Measurements from ENCODE around the gene CCNY. TPM values are rescaled to one million over a fixed set of nuclear protein-coding genes. Genes with fewer than 3 reads are reported as not detected.

Gene CCNY
- total RNA-seq, 4 donors from 2014 or later = 23.9 to 68.1 (median 39.5) TPM

DNA sequence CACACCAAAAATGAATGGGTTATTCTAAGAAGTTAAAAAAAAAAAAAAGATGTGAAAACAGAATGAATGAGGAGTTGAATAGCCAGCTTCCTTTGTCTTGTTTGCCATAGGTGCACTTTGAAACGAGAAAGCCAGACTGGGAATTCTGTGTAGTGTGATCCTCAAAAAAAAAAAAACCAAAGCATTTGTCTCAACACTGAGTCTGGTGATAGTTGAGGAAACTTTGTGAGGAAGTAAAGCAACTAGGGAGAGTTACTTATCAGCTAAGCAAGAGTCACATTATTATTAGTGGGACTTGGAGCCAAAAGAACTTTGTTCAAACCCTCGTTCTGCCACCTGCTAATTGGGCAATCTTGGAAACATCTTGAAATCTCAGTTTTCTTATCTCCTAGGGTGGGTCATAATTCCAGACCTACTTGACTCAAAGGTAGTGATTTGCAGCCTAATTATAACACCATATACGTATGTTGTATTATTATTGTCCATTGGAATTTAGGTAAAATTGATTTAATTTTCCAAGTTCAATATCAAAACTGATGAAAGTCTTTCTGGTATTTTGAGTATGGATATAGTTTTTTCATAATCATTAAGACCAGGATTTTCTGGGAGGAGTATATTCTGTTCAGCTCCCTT is 169.0 kb downstream of the CCNY start:
- ATAC-seq (no peak), DNase-seq (no peak)
- no peak overlapping the region for H3K27ac ChIP-seq
- H3K4me1 ChIP-seq = peaks cover 3 to 6% of the 10 kb centered on the region in 2 donors
- H3K4me3 ChIP-seq = no peak overlapping the region
- no peaks in the 10 kb centered on the region for H3K36me3 ChIP-seq
- intact Hi-C loops (cut with DNase I; ENCODE audit: low total_unique reads) (no loop called here), in situ Hi-C loops (cut with MboI; ENCODE audit: low sequenced_read_pairs in 4 of 4) (no loop called here)
- no peaks in the 10 kb centered on the region for H3K27me3 ChIP-seq
- TF ChIP-seq POLR2A (IDR thresholded peaks at IDR 0.05) = no peak
- TF ChIP-seq, protein P1, sequence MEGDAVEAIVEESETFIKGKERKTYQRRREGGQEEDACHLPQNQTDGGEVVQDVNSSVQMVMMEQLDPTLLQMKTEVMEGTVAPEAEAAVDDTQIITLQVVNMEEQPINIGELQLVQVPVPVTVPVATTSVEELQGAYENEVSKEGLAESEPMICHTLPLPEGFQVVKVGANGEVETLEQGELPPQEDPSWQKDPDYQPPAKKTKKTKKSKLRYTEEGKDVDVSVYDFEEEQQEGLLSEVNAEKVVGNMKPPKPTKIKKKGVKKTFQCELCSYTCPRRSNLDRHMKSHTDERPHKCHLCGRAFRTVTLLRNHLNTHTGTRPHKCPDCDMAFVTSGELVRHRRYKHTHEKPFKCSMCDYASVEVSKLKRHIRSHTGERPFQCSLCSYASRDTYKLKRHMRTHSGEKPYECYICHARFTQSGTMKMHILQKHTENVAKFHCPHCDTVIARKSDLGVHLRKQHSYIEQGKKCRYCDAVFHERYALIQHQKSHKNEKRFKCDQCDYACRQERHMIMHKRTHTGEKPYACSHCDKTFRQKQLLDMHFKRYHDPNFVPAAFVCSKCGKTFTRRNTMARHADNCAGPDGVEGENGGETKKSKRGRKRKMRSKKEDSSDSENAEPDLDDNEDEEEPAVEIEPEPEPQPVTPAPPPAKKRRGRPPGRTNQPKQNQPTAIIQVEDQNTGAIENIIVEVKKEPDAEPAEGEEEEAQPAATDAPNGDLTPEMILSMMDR (IDR thresholded peaks at IDR 0.05 in 4 of 5, conservative IDR thresholded peaks at IDR 0.05 in 1 of 5) = no peak
- no peaks in the 10 kb centered on the region for H3K9me3 ChIP-seq

DNA sequence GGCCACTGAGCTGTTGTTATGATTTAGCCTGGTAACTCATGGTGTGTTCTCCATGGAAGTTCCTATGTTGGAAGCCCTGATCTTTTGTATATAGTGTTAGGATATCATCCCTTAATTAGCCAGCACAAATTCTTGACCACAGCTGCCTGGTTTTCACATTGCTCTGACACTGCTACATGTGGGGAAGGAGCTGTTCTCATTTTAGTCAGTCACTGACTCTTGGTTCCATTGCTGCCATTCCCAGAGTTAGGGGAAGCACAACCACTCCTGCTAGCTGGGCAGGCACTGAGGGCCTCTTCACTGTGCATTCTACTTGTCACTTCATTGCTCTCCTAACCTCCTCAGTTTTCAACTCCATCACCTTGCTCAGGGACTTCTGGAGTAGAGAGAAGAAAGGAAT is 170.4 kb downstream of the CCNY start:
- no peak for TF ChIP-seq POLR2A (IDR thresholded peaks at IDR 0.05)
- TF ChIP-seq, protein P1 (IDR thresholded peaks at IDR 0.05 in 4 of 5, conservative IDR thresholded peaks at IDR 0.05 in 1 of 5) = no peak
- ATAC-seq (no peak), DNase-seq (no peak)
- no peak overlapping the region for H3K27ac ChIP-seq
- in situ Hi-C loops (cut with MboI; ENCODE audit: low sequenced_read_pairs in 4 of 4) (no loop called here), intact Hi-C loops (cut with DNase I; ENCODE audit: low total_unique reads) (no loop called here)
- H3K9me3 ChIP-seq = no peaks in the 10 kb centered on the region
- H3K4me3 ChIP-seq = no peak overlapping the region
- no peaks in the 10 kb centered on the region for H3K27me3 ChIP-seq
- no peaks in the 10 kb centered on the region for H3K36me3 ChIP-seq
- H3K4me1 ChIP-seq = peaks cover 3 to 6% of the 10 kb centered on the region in 2 donors

DNA sequence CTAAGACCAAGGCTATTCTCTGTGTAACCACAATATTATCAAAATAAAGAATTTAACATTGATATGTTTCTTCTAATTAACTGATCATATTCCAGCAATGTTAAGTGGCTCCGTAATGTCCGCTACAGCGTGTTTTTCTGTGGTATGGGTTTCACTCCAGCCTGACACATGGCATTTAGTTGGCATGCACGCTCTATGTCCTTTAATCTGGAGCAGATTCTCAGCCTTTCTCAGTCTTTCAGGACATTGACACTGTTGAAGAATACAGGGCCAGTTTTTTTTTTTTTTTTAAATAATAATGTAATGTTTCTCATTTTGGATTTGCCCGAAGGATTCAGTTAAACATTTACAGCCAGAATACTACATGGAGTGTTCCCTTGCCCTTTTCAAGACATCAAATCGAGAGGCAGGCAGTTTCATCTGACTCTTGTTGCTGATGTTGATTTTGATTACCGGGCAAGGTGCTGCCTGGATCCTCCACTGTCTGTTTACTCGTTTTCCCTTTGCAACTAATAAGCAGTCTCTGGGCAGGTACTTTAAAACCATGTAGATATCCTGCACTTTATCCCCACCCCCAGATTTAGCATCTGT is 171.3 kb downstream of the CCNY start:
- intact Hi-C loops (cut with DNase I; ENCODE audit: low total_unique reads) = no loop called here
- Histone ChIP-seq H3K4me3 (no peak overlapping the region), H3K36me3 (no peaks in the 10 kb centered on the region), H3K4me1 (peaks cover 3 to 6% of the 10 kb centered on the region in 2 donors), H3K27me3 (no peaks in the 10 kb centered on the region), H3K27ac (no peak overlapping the region), H3K9me3 (no peaks in the 10 kb centered on the region)
- ATAC-seq (no peak), DNase-seq (no peak)
- in situ Hi-C loops (cut with MboI; ENCODE audit: low sequenced_read_pairs in 4 of 4) = no loop called here
- TF ChIP-seq, protein P1 (IDR thresholded peaks at IDR 0.05 in 4 of 5, conservative IDR thresholded peaks at IDR 0.05 in 1 of 5) = no peak
- TF ChIP-seq POLR2A (IDR thresholded peaks at IDR 0.05) = no peak

DNA sequence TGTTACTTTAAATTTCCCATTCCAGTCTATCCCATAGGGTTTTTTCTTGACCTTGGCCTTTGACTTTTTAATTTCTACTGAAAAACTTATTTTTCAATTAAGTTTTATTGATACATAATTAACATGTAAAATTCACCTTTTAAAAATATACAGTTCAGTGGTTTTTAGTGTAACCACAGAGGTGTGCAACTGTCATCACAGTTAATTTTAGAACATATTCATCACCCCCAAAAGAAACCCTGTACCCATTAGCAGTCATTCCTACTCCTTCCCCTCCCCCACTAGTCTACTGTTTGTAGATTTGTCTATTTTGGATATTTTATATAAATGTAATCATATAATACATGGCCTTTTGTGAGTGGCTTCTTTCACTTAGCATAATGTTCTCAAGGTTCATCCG is 172.3 kb downstream of the CCNY start:
- ATAC-seq (no peak), DNase-seq (no peak)
- no peak overlapping the region for H3K27ac ChIP-seq
- peaks cover 3 to 6% of the 10 kb centered on the region in 2 donors for H3K4me1 ChIP-seq
- TF ChIP-seq POLR2A (IDR thresholded peaks at IDR 0.05) = no peak
- TF ChIP-seq, protein P1 (IDR thresholded peaks at IDR 0.05 in 4 of 5, conservative IDR thresholded peaks at IDR 0.05 in 1 of 5) = no peak
- H3K9me3 ChIP-seq = no peaks in the 10 kb centered on the region
- H3K4me3 ChIP-seq = no peak overlapping the region
- in situ Hi-C loops (cut with MboI; ENCODE audit: low sequenced_read_pairs in 4 of 4) = no loop called here
- intact Hi-C loops (cut with DNase I; ENCODE audit: low total_unique reads) = no loop called here
- no peaks in the 10 kb centered on the region for H3K27me3 ChIP-seq
- H3K36me3 ChIP-seq = no peaks in the 10 kb centered on the region
